Panc1 (cell line): ENCODE measurements around the gene IFFO2. TPM values are rescaled to one million over a fixed set of nuclear protein-coding genes. Genes with fewer than 3 reads are reported as not detected.
A peak's percentile ranks its signal among the peaks of the same experiment; 100 is the strongest.

ENCODE experiments used
- ATAC-seq: fragments of 200-7000 bp; cut with Tn5 transposase; 2 replicates; pipeline ENCODE4 v1.9.1; 2020; ENCODE audit warnings: mild to moderate bottlenecking, moderate library complexity
- Bru-seq: library from RNA; stranded (reverse); fragments of 400-500 nt; gene quantifications from one replicate; lab custom pipeline; 2021; lab: Mats Ljungman, UMichigan
- BruChase-seq, 2 experiments: library from RNA; stranded (reverse); fragments of 400-500 nt; gene quantifications; one replicate each; lab custom pipeline; 2021; lab: Mats Ljungman, UMichigan
- BruUV-seq: library from RNA; stranded (reverse); fragments of 400-500 nt; replicated peaks from 2 replicates; lab custom pipeline; 2021; lab: Mats Ljungman, UMichigan
- CTCF ChIA-PET: fragments of 300-600 bp; sonication (Branson Sonifier 250); formaldehyde crosslinking; loops from one replicate; lab custom pipeline; 2022; ENCODE audit warnings: antibody characterized with exemption; lab: Charles Lee
- POLR2A ChIA-PET: fragments of 300-600 bp; sonication (Branson Sonifier 250); formaldehyde crosslinking; loops from one replicate; lab custom pipeline; 2022; ENCODE audit warnings: antibody characterized with exemption; lab: Charles Lee
- DNase-seq: peaks from one replicate; pipeline ENCODE4 v3.0.0-alpha.2; 2010; ENCODE audit warnings: low read depth, low spot score
- H3K27ac ChIP-seq: 2 replicates; pipeline ENCODE4 v1.5.1; 2011; ENCODE audit warnings: mild to moderate bottlenecking, low read length, inconsistent platforms
- H3K27me3 ChIP-seq: fragments of 200-500 bp; sonication (Bioruptor generic); 2 replicates; pipeline ENCODE4 v1.6.0; 2014; ENCODE audit warnings: low read length, inconsistent platforms; ENCODE audit not compliant: control insufficient read depth, insufficient read depth
- H3K36me3 ChIP-seq: fragments of 200-500 bp; sonication (Bioruptor generic); 2 replicates; pipeline ENCODE4 v1.5.1; 2014; ENCODE audit warnings: inconsistent platforms, mild to moderate bottlenecking, low read length, moderate library complexity; ENCODE audit not compliant: control insufficient read depth, insufficient read depth
- H3K4me1 ChIP-seq: 2 replicates; pipeline ENCODE4 v1.5.1; 2011; ENCODE audit warnings: inconsistent platforms, mild to moderate bottlenecking, low read length, moderate library complexity; ENCODE audit not compliant: control insufficient read depth, insufficient read depth
- H3K4me3 ChIP-seq, 2 experiments: 2 replicates each; pipeline ENCODE4 v1.5.1; 2011 to 2012; ENCODE audit warnings: low read depth in 2 of 2, low read length in 2 of 2, mild to moderate bottlenecking in 2 of 2, inconsistent platforms in 1 of 2, moderate library complexity in 1 of 2
- H3K9me3 ChIP-seq: fragments of 200-500 bp; sonication (Bioruptor generic); 2 replicates; pipeline ENCODE4 v1.5.1; 2014; ENCODE audit warnings: low read depth, mild to moderate bottlenecking, inconsistent platforms, low read length, moderate library complexity; ENCODE audit not compliant: control insufficient read depth, insufficient read depth
- POLR2AphosphoS5 ChIP-seq: IDR thresholded peaks from 2 replicates; pipeline ENCODE4 v1.6.1; 2012; ENCODE audit warnings: mild to moderate bottlenecking, low read depth, low read length, moderate library complexity
- SIN3A ChIP-seq: IDR thresholded peaks from 2 replicates; pipeline ENCODE4 v1.6.1; 2012; ENCODE audit warnings: low read depth, mild to moderate bottlenecking, low read length, moderate library complexity, borderline replicate concordance; ENCODE audit not compliant: insufficient read depth
- TCF7L2 ChIP-seq: IDR thresholded peaks from 2 replicates; pipeline ENCODE4 v1.6.1; 2011; ENCODE audit warnings: mild to moderate bottlenecking, low read depth, low read length, inconsistent platforms
- in situ Hi-C: cut with HindIII; loops from 2 replicates; pipeline ENCODE4 v1.10.0; 2016; ENCODE audit warnings: low sequenced_read_pairs, low pct_unique_long_range_greater_than_20kb
- intact Hi-C: fragments of 100-400 bp; cut with micrococcal nuclease; formaldehyde crosslinking; loops from one replicate; pipeline ENCODE4 v1.10.0; 2022; ENCODE audit not compliant: unreplicated experiment
- long read RNA-seq: library from polyadenylated mRNA; unstranded; transcript quantifications from one replicate; pipeline ENCODE4 v2.0.0, GENCODE V29; 2021; ENCODE audit not compliant: unreplicated experiment
- polyA plus RNA-seq: library from polyadenylated mRNA; unstranded; fragments of >200 nt; gene quantifications from one replicate; pipeline ENCODE4 v1.2.1, GENCODE V29; 2012; ENCODE audit warnings: missing spikeins; ENCODE audit not compliant: insufficient read length
- total RNA-seq: library from RNA; stranded (reverse); gene quantifications from one replicate; pipeline ENCODE4 v1.2.1, GENCODE V29; 2021; ENCODE audit not compliant: unreplicated experiment
- TF ChIP-seq, protein P1 (sequence below): fragments of 450-650 bp; IDR thresholded peaks from 2 replicates; pipeline ENCODE4 v1.5.1; 2017; ENCODE audit warnings: mild to moderate bottlenecking
- TF ChIP-seq, protein P2 (sequence below), 2 experiments: IDR thresholded peaks; 2 replicates each; pipeline ENCODE4 v1.6.1; 2011 to 2012; ENCODE audit warnings: low read depth in 2 of 2, control low read depth in 1 of 2, low read length in 1 of 2, mild to moderate bottlenecking in 1 of 2, moderate library complexity in 1 of 2; ENCODE audit not compliant: insufficient read depth in 1 of 2

Gene IFFO2
- total RNA-seq (59.4 TPM), Bru-seq, nascent RNA (percentile 85 among the genes with signal in this experiment), BruChase-seq, experiment 1, labeled RNA remaining after a 2-hour chase (percentile 91 among the genes with signal in this experiment), BruChase-seq, experiment 2, labeled RNA remaining after a 6-hour chase (percentile 78 among the genes with signal in this experiment)
- polyA plus RNA-seq, result 53.4 TPM
- long read RNA-seq, full-length matches to known transcripts, result 11 of 38 reads
- long read RNA-seq, partial matches to known transcripts, result 4 of 38 reads
- long read RNA-seq, other reads (novel, unspliced or antisense), result 23 of 38 reads

DNA sequence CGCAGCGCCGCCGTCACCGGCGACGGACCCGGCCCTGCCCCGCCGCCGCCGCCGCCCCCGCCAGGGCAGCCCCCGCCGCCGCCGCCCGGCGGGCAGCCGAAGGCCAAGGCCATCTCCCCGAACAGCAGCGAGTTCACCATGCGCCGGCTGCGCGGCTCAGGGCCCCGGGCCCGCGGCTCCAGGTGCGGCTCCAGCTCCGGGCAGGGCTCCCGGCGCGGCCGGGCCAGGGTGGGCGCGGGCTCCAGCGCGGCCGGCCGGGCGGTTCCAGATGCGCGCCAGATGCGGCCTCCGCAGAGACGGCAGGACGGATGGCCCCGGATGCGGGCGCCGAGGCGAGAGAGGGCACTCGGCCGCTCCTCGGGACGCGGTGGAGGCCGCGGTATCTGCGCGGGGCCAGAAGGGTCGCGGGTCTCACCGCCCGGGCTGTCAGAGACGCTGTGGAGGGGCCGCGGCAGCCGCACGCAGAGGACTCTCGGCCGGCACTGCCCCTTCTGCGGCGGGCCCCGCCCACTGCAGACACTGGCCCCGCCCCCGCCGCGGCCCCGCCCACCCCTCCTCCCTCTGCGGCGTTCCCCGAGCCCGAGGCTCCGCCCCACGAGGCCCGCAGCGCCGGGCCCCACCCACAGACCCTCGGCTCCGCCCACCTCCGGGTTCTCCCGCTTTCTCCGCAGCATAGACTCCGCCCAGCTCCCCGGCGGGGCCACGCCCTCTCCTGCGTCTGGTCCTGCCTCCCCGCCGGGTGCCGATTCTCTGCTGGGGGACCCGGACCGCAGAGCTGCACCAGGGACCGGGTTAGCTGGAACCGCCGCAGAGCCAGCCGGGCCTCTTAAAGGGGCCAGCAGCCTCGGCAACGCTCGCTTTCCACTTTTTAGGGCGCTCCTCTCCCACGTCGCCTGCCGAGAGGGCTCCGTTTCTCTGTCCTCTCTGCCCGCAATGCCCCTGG, at the start of gene IFFO2:
Gene IFFO2 (minus strand): TSS at position 484 of the 943 bp plus-strand sequence. CDS start 344 bp downstream, at position 140.
- DNase-seq (peak; percentile 67), ATAC-seq (peak; percentile 86)
- peaks cover 32% of the 10 kb centered on the region for H3K4me1 ChIP-seq
- no TSS peak for BruUV-seq
- CTCF ChIA-PET, result interaction anchor here (0.6 to 0.7 kb wide), 4 partner anchors 11 to 664 kb away, joined by 3 to 9 read pairs (median 4); no protein-coding TSS in a partner anchor
- no peaks in the 10 kb centered on the region for H3K27me3 ChIP-seq
- POLR2A ChIA-PET, result interaction anchor here (0.6 to 1.0 kb wide), 2 partner anchors 44 to 93 kb away, joined by 3 to 5 read pairs; no protein-coding TSS in a partner anchor
- peak within 1 kb of the TSS; percentile 89 for H3K27ac ChIP-seq
- no peaks in the 10 kb centered on the region for H3K9me3 ChIP-seq
- TF ChIP-seq, protein P1, sequence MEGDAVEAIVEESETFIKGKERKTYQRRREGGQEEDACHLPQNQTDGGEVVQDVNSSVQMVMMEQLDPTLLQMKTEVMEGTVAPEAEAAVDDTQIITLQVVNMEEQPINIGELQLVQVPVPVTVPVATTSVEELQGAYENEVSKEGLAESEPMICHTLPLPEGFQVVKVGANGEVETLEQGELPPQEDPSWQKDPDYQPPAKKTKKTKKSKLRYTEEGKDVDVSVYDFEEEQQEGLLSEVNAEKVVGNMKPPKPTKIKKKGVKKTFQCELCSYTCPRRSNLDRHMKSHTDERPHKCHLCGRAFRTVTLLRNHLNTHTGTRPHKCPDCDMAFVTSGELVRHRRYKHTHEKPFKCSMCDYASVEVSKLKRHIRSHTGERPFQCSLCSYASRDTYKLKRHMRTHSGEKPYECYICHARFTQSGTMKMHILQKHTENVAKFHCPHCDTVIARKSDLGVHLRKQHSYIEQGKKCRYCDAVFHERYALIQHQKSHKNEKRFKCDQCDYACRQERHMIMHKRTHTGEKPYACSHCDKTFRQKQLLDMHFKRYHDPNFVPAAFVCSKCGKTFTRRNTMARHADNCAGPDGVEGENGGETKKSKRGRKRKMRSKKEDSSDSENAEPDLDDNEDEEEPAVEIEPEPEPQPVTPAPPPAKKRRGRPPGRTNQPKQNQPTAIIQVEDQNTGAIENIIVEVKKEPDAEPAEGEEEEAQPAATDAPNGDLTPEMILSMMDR, result no peak
- TF ChIP-seq POLR2AphosphoS5 (peak; percentile 76), TCF7L2 (no peak)
- TF ChIP-seq, protein P2, sequence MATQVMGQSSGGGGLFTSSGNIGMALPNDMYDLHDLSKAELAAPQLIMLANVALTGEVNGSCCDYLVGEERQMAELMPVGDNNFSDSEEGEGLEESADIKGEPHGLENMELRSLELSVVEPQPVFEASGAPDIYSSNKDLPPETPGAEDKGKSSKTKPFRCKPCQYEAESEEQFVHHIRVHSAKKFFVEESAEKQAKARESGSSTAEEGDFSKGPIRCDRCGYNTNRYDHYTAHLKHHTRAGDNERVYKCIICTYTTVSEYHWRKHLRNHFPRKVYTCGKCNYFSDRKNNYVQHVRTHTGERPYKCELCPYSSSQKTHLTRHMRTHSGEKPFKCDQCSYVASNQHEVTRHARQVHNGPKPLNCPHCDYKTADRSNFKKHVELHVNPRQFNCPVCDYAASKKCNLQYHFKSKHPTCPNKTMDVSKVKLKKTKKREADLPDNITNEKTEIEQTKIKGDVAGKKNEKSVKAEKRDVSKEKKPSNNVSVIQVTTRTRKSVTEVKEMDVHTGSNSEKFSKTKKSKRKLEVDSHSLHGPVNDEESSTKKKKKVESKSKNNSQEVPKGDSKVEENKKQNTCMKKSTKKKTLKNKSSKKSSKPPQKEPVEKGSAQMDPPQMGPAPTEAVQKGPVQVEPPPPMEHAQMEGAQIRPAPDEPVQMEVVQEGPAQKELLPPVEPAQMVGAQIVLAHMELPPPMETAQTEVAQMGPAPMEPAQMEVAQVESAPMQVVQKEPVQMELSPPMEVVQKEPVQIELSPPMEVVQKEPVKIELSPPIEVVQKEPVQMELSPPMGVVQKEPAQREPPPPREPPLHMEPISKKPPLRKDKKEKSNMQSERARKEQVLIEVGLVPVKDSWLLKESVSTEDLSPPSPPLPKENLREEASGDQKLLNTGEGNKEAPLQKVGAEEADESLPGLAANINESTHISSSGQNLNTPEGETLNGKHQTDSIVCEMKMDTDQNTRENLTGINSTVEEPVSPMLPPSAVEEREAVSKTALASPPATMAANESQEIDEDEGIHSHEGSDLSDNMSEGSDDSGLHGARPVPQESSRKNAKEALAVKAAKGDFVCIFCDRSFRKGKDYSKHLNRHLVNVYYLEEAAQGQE (IDR thresholded peaks at IDR 0.05; ENCODE audit: insufficient read depth in 1 of 2, low read depth in 2 of 2, low read length in 1 of 2), result no peak
- peak within 1 kb of the TSS; percentile 71 to 85 for H3K4me3 ChIP-seq
- intact Hi-C loops, result loop anchor here (10.0 kb wide), 1 partner anchor 118 kb away; no protein-coding TSS in a partner anchor
- H3K36me3 ChIP-seq, result no peaks in the 10 kb centered on the region
- in situ Hi-C loops, result no loop called here

DNA sequence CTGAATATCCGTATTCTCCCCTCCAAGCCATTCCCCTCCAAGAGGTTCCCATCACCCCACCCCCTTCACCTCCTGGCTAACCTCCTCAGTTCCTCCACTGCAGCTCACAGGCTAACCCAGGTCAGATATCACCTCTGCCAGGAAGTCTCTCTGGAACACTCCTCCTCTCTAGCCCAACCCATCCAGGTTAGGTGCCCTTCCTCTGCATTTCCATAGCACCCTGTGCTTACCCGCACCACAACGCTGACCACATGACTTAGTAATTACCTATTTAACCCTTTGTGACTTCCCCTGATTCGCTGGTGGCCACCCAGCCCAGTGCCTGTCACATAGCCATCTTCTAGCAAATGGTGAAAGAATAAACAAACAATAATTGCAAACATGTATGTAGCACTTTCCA, 49.5 kb upstream of the IFFO2 start:
- POLR2A ChIA-PET, result no interaction called here
- Histone ChIP-seq H3K27me3 (no peaks in the 10 kb centered on the region), H3K4me1 (peaks cover 42% of the 10 kb centered on the region), H3K9me3 (peaks cover 8% of the 10 kb centered on the region; the same call in 1 of the 2 replicates), H3K4me3 (no peak overlapping the region), H3K36me3 (no peaks in the 10 kb centered on the region), H3K27ac (peak overlapping the region; percentile 97; the same call in 1 of the 2 replicates)
- BruUV-seq, result no TSS peak
- DNase-seq, result no peak
- in situ Hi-C loops (no loop called here), intact Hi-C loops (no loop called here)
- TF ChIP-seq POLR2AphosphoS5, result no peak
- TF ChIP-seq TCF7L2, result no peak
- TF ChIP-seq SIN3A, result no peak
- TF ChIP-seq, protein P2 (IDR thresholded peaks at IDR 0.05; ENCODE audit: insufficient read depth in 1 of 2, low read depth in 2 of 2, low read length in 1 of 2), result no peak
- TF ChIP-seq, protein P1, result no peak
- ATAC-seq, result no peak
- CTCF ChIA-PET, result no interaction called here
